ENCODE results near the gene MCCC1. TPM values are rescaled to one million over a fixed set of nuclear protein-coding genes. Genes with fewer than 3 reads are reported as not detected.
"Not testable (repeated sequence)": the region's sequence is repeated elsewhere in the genome, so short reads cannot be mapped to it uniquely, and the experiment has no call there.

MCCC1 gene
- total and polyA plus RNA-seq, 9 donors: 11.6 to 18.0 (median 13.6) TPM

- Histone ChIP-seq H3K4me3 (ENCODE audit: low read length) (no peak overlapping the region), H3K27me3 (ENCODE audit: control insufficient read depth, insufficient read depth, low read length) (no peaks in the 10 kb centered on the region), H3K4me1 (ENCODE audit: control insufficient read depth, insufficient read depth, low read length) (no peaks in the 10 kb centered on the region), H3K9me3 (replicated peaks; ENCODE audit: control insufficient read depth, low read depth, low read length) (no peaks in the 10 kb centered on the region), H3K27ac (ENCODE audit: low read length) (no peak overlapping the region), H3K36me3 (ENCODE audit: control insufficient read depth, insufficient read depth, low read length) (peaks cover 40% of the 10 kb centered on the region)
- WGBS (ENCODE audit: insufficient coverage): 75% methylated on average over 1 of the region's 9 CpGs
- peak; percentile 9 for DNase-seq
Observed at GRCh38 chr3:183085634-183086390, 13.5 kb downstream of the MCCC1 start.

DNA sequence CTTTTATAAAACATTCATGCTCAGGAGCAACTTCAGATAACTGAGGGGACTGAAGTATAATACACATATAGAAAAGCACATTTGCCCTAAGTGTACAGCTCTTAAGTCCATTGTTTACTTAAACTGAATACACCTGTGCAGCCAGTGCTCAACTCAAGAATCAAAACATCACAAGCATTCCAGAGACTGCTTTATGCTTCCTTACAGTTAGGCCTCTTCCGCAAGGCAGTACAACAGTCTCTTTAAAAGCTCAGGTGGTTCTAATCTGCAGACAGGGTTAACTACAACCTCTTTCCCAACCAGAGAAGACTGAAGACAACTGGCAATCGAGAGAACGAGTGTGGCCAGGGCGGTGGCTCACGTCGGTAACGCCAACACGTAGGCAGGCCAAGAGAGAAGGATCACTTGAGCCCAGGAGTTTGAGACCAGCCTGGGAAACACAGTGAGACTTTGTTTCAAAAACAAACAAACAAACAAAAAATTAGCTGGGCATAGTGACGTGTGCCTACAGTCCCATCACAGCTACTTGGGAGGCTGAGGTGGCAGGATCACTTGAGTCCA lies 16.9 kb downstream of the MCCC1 start:
- DNase-seq: no peak
- Histone ChIP-seq H3K27ac (ENCODE audit: low read length) (no peak overlapping the region), H3K27me3 (ENCODE audit: control insufficient read depth, insufficient read depth, low read length) (no peaks in the 10 kb centered on the region), H3K9me3 (replicated peaks; ENCODE audit: control insufficient read depth, low read depth, low read length) (peaks cover 3% of the 10 kb centered on the region), H3K4me3 (ENCODE audit: low read length) (no peak overlapping the region), H3K36me3 (ENCODE audit: control insufficient read depth, insufficient read depth, low read length) (peaks cover 35% of the 10 kb centered on the region), H3K4me1 (ENCODE audit: control insufficient read depth, insufficient read depth, low read length) (no peaks in the 10 kb centered on the region)
- WGBS (ENCODE audit: insufficient coverage): 91% methylated on average over 8 of the region's 9 CpGs

GRCh38 chr3:183081459-183082183 lies 17.7 kb downstream of the MCCC1 start:
- Histone ChIP-seq H3K36me3 (ENCODE audit: control insufficient read depth, insufficient read depth, low read length) (peaks cover 35% of the 10 kb centered on the region), H3K27me3 (ENCODE audit: control insufficient read depth, insufficient read depth, low read length) (no peaks in the 10 kb centered on the region), H3K4me3 (ENCODE audit: low read length) (no peak overlapping the region), H3K4me1 (ENCODE audit: control insufficient read depth, insufficient read depth, low read length) (no peaks in the 10 kb centered on the region), H3K27ac (ENCODE audit: low read length) (no peak overlapping the region), H3K9me3 (replicated peaks; ENCODE audit: control insufficient read depth, low read depth, low read length) (peaks cover 3% of the 10 kb centered on the region)
- WGBS (ENCODE audit: insufficient coverage): 98% methylated on average over 4 of the region's 6 CpGs
- no peak for DNase-seq

DNA sequence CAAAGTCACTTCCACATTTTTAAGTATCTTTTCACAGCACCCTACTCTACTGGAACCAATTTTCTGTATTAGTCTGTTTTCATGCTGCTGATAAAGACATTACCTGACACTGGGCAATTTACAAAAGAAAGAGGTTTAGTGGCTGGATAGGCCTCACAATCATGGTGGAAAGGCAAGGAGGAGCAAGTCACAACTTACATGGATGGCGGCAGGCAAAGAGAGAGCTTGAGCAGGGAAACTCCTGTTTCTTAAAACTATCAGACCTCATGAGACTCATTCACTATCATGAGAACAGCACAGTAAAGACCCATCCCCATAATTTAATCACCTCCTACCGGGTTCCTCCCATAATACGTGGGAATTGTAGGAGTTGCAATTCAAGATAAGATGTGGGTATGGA lies 18.7 kb downstream of the MCCC1 start:
- WGBS (ENCODE audit: insufficient coverage): no CpG with 5 or more reads among the region's 3 CpGs
- Histone ChIP-seq H3K4me3 (ENCODE audit: low read length) (no peak overlapping the region), H3K36me3 (ENCODE audit: control insufficient read depth, insufficient read depth, low read length) (peaks cover 28% of the 10 kb centered on the region), H3K4me1 (ENCODE audit: control insufficient read depth, insufficient read depth, low read length) (no peaks in the 10 kb centered on the region), H3K9me3 (replicated peaks; ENCODE audit: control insufficient read depth, low read depth, low read length) (peaks cover 3% of the 10 kb centered on the region), H3K27me3 (ENCODE audit: control insufficient read depth, insufficient read depth, low read length) (no peaks in the 10 kb centered on the region), H3K27ac (ENCODE audit: low read length) (no peak overlapping the region)
- no peak for DNase-seq

- H3K36me3 ChIP-seq (ENCODE audit: control insufficient read depth, insufficient read depth, low read length): peaks cover 19% of the 10 kb centered on the region
- H3K9me3 ChIP-seq (replicated peaks; ENCODE audit: control insufficient read depth, low read depth, low read length): peaks cover 3% of the 10 kb centered on the region
- no peak overlapping the region for H3K4me3 ChIP-seq (ENCODE audit: low read length)
- H3K4me1 ChIP-seq (ENCODE audit: control insufficient read depth, insufficient read depth, low read length): no peaks in the 10 kb centered on the region
- no peaks in the 10 kb centered on the region for H3K27me3 ChIP-seq (ENCODE audit: control insufficient read depth, insufficient read depth, low read length)
- no peak overlapping the region for H3K27ac ChIP-seq (ENCODE audit: low read length)
- WGBS (ENCODE audit: insufficient coverage): no CpG with 5 or more reads among the region's 2 CpGs
- DNase-seq: no peak
Observed at GRCh38 chr3:183074881-183075280, 24.4 kb downstream of the MCCC1 start.

DNA sequence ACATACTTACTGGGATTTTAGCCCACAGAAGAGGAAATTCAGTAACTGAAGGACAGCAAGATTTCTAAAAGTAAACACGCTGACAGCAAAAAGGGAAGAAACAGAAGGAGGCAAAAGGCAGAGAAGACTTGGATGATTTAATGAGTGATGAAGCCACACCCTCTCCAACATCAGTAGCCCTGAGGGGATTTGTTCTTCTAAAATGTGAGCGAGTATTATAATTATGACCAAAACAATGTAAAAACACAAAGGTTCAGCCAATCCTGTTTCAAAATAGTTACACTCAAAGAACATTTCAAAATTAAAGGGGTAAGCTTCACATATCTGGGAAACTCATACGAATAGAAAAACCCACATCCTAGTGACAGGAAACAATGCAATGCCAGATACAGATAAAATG lies 25.0 kb downstream of the MCCC1 start:
- Histone ChIP-seq H3K9me3 (replicated peaks; ENCODE audit: control insufficient read depth, low read depth, low read length) (peaks cover 3% of the 10 kb centered on the region), H3K27ac (ENCODE audit: low read length) (no peak overlapping the region), H3K4me3 (ENCODE audit: low read length) (no peak overlapping the region), H3K36me3 (ENCODE audit: control insufficient read depth, insufficient read depth, low read length) (peaks cover 18% of the 10 kb centered on the region), H3K27me3 (ENCODE audit: control insufficient read depth, insufficient read depth, low read length) (no peaks in the 10 kb centered on the region), H3K4me1 (ENCODE audit: control insufficient read depth, insufficient read depth, low read length) (no peaks in the 10 kb centered on the region)
- no CpG with 5 or more reads among the region's 3 CpGs for WGBS (ENCODE audit: insufficient coverage)
- peak; percentile 4 for DNase-seq

DNA sequence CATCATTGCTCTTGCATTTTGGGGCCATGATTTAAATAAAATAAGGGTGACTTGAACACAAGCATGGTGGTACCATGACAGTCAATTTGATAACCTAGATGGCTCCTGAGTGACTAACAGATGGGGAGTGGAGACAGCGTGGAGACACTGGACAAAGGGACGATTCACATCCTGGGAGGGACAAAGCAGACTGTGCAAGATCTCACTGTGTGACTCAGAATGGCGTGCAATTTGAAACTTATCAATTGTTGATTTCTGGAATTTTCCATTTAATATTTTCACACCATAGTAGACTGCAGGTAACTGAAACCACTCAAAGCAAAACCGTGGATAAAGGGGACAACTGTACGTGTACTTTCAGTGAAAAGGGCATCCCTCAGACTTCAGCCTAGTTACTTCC lies 25.5 kb downstream of the MCCC1 start:
- no peak for DNase-seq
- WGBS (ENCODE audit: insufficient coverage): 93% methylated on average over 4 of the region's 5 CpGs
- Histone ChIP-seq H3K4me1 (ENCODE audit: control insufficient read depth, insufficient read depth, low read length) (no peaks in the 10 kb centered on the region), H3K27me3 (ENCODE audit: control insufficient read depth, insufficient read depth, low read length) (no peaks in the 10 kb centered on the region), H3K27ac (ENCODE audit: low read length) (no peak overlapping the region), H3K4me3 (ENCODE audit: low read length) (no peak overlapping the region), H3K9me3 (replicated peaks; ENCODE audit: control insufficient read depth, low read depth, low read length) (peaks cover 3% of the 10 kb centered on the region), H3K36me3 (ENCODE audit: control insufficient read depth, insufficient read depth, low read length) (peaks cover 16% of the 10 kb centered on the region)

- peaks cover 13% of the 10 kb centered on the region for H3K36me3 ChIP-seq (ENCODE audit: control insufficient read depth, insufficient read depth, low read length)
- 100% methylated on average over 2 of the region's 6 CpGs for WGBS (ENCODE audit: insufficient coverage)
Observed at GRCh38 chr3:183070892-183071291, 28.4 kb downstream of the MCCC1 start.

GRCh38 chr3:183069086-183069485 lies 30.2 kb downstream of the MCCC1 start:
- DNase-seq: no peak
- H3K4me1 ChIP-seq (ENCODE audit: control insufficient read depth, insufficient read depth, low read length): no peaks in the 10 kb centered on the region
- WGBS (ENCODE audit: insufficient coverage): no CpG with 5 or more reads among the region's 1 CpG
- H3K36me3 ChIP-seq (ENCODE audit: control insufficient read depth, insufficient read depth, low read length): peaks cover 16% of the 10 kb centered on the region
- H3K9me3 ChIP-seq (replicated peaks; ENCODE audit: control insufficient read depth, low read depth, low read length): no peaks in the 10 kb centered on the region
- no peak overlapping the region for H3K27ac ChIP-seq (ENCODE audit: low read length)
- H3K4me3 ChIP-seq (ENCODE audit: low read length): no peak overlapping the region
- no peaks in the 10 kb centered on the region for H3K27me3 ChIP-seq (ENCODE audit: control insufficient read depth, insufficient read depth, low read length)

More at GRCh38 chr3:183070892-183071291, 28.4 kb downstream of the MCCC1 start:
- H3K27me3 ChIP-seq (ENCODE audit: control insufficient read depth, insufficient read depth, low read length): no peaks in the 10 kb centered on the region
- no peak overlapping the region for H3K4me3 ChIP-seq (ENCODE audit: low read length)
- DNase-seq: no peak
- H3K9me3 ChIP-seq (replicated peaks; ENCODE audit: control insufficient read depth, low read depth, low read length): no peaks in the 10 kb centered on the region
- no peaks in the 10 kb centered on the region for H3K4me1 ChIP-seq (ENCODE audit: control insufficient read depth, insufficient read depth, low read length)
- H3K27ac ChIP-seq (ENCODE audit: low read length): no peak overlapping the region

GRCh38 chr3:183066891-183067290 lies 32.4 kb downstream of the MCCC1 start:
- H3K27ac ChIP-seq (ENCODE audit: low read length); H3K4me3 ChIP-seq (ENCODE audit: low read length); H3K9me3 ChIP-seq (replicated peaks; ENCODE audit: control insufficient read depth, low read depth, low read length); DNase-seq; H3K4me1 ChIP-seq (ENCODE audit: control insufficient read depth, insufficient read depth, low read length); H3K27me3 ChIP-seq (ENCODE audit: control insufficient read depth, insufficient read depth, low read length): not testable (repeated sequence)
- WGBS (ENCODE audit: insufficient coverage): no CpG with 5 or more reads among the region's 2 CpGs
- H3K36me3 ChIP-seq (ENCODE audit: control insufficient read depth, insufficient read depth, low read length): peaks cover 20% of the 10 kb centered on the region
